ENCODE results near the gene GLIPR1.

Gene GLIPR1

GRCh38 chr12:75480469-75480949 is at the start of gene GLIPR1:
Gene GLIPR1, plus strand, starts transcription at chr12:75480755. Its CDS starts 126 bp downstream, at chr12:75480881.
- no peak for TF ChIP-seq BACH2 (CRISPR knock-in tag; IDR thresholded peaks at IDR 0.05; ENCODE audit: borderline replicate concordance)
- TF ChIP-seq ARNTL (CRISPR knock-in tag; IDR thresholded peaks at IDR 0.05; ENCODE audit: borderline replicate concordance, low read depth), result no peak
- no peak for TF ChIP-seq POU6F1 (CRISPR knock-in tag; IDR thresholded peaks at IDR 0.05; ENCODE audit: borderline replicate concordance, low read depth)
- TF ChIP-seq ZNF70 (CRISPR knock-in tag; IDR thresholded peaks at IDR 0.05), result no peak
- TF ChIP-seq RARB (CRISPR knock-in tag; IDR thresholded peaks at IDR 0.05), result no peak
- no peak for TF ChIP-seq OSR1 (CRISPR knock-in tag; IDR thresholded peaks at IDR 0.05)
- TF ChIP-seq SNAI2 (CRISPR knock-in tag; IDR thresholded peaks at IDR 0.05), result no peak
- no peak for TF ChIP-seq ESRRG (CRISPR knock-in tag; IDR thresholded peaks at IDR 0.05)
- TF ChIP-seq PPARA (CRISPR knock-in tag; IDR thresholded peaks at IDR 0.05; ENCODE audit: borderline replicate concordance), result no peak
- TF ChIP-seq ZC3H10 (CRISPR knock-in tag; IDR thresholded peaks at IDR 0.05), result no peak
- TF ChIP-seq GLIS3 (CRISPR knock-in tag; IDR thresholded peaks at IDR 0.05), result no peak
- TF ChIP-seq ZFP30 (CRISPR knock-in tag; IDR thresholded peaks at IDR 0.05), result no peak
- TF ChIP-seq ZFP3 (CRISPR knock-in tag; IDR thresholded peaks at IDR 0.05), result no peak
- TF ChIP-seq PATZ1 (CRISPR knock-in tag; IDR thresholded peaks at IDR 0.05; ENCODE audit: borderline replicate concordance), result no peak
- TF ChIP-seq, protein P1, sequence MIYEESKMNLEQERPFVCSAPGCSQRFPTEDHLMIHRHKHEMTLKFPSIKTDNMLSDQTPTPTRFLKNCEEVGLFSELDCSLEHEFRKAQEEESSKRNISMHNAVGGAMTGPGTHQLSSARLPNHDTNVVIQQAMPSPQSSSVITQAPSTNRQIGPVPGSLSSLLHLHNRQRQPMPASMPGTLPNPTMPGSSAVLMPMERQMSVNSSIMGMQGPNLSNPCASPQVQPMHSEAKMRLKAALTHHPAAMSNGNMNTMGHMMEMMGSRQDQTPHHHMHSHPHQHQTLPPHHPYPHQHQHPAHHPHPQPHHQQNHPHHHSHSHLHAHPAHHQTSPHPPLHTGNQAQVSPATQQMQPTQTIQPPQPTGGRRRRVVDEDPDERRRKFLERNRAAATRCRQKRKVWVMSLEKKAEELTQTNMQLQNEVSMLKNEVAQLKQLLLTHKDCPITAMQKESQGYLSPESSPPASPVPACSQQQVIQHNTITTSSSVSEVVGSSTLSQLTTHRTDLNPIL (CRISPR knock-in tag; IDR thresholded peaks at IDR 0.05; ENCODE audit: low read depth), result no peak
- TF ChIP-seq CSDC2 (CRISPR knock-in tag; IDR thresholded peaks at IDR 0.05), result no peak
- peak; percentile 93 for ATAC-seq

DNA sequence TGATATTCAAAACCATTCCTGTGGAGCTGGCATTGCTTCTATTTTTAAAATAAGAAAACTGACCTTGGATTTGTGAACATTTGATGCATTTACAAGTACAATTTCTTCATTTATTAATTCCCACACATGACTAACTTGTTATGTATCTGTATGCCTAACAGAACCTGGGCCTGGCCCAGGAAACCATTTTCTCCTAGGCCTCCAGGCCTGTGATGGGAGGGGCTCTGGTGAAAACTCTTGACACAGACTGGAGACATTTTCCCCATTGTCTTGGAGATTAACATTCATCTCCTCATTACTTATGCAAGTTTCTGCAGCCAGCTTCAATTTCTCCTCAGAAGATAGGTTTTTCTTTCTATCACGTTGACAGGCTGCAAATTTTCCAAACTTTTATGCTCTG is 47.6 kb upstream of the GLIPR1 start:
- TF ChIP-seq ZFP3 (CRISPR knock-in tag; IDR thresholded peaks at IDR 0.05), result no peak
- TF ChIP-seq ARNTL (CRISPR knock-in tag; IDR thresholded peaks at IDR 0.05; ENCODE audit: borderline replicate concordance, low read depth), result no peak
- TF ChIP-seq SNAI2 (CRISPR knock-in tag; IDR thresholded peaks at IDR 0.05), result no peak
- no peak for TF ChIP-seq ZC3H10 (CRISPR knock-in tag; IDR thresholded peaks at IDR 0.05)
- TF ChIP-seq, protein P2, sequence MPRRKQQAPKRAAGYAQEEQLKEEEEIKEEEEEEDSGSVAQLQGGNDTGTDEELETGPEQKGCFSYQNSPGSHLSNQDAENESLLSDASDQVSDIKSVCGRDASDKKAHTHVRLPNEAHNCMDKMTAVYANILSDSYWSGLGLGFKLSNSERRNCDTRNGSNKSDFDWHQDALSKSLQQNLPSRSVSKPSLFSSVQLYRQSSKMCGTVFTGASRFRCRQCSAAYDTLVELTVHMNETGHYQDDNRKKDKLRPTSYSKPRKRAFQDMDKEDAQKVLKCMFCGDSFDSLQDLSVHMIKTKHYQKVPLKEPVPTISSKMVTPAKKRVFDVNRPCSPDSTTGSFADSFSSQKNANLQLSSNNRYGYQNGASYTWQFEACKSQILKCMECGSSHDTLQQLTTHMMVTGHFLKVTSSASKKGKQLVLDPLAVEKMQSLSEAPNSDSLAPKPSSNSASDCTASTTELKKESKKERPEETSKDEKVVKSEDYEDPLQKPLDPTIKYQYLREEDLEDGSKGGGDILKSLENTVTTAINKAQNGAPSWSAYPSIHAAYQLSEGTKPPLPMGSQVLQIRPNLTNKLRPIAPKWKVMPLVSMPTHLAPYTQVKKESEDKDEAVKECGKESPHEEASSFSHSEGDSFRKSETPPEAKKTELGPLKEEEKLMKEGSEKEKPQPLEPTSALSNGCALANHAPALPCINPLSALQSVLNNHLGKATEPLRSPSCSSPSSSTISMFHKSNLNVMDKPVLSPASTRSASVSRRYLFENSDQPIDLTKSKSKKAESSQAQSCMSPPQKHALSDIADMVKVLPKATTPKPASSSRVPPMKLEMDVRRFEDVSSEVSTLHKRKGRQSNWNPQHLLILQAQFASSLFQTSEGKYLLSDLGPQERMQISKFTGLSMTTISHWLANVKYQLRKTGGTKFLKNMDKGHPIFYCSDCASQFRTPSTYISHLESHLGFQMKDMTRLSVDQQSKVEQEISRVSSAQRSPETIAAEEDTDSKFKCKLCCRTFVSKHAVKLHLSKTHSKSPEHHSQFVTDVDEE (CRISPR knock-in tag; IDR thresholded peaks at IDR 0.05), result no peak
- no peak for TF ChIP-seq BACH2 (CRISPR knock-in tag; IDR thresholded peaks at IDR 0.05; ENCODE audit: borderline replicate concordance)
- no peak for TF ChIP-seq CSRNP3 (CRISPR knock-in tag; IDR thresholded peaks at IDR 0.05)
- TF ChIP-seq POU6F1 (CRISPR knock-in tag; IDR thresholded peaks at IDR 0.05; ENCODE audit: borderline replicate concordance, low read depth), result no peak
- TF ChIP-seq CSDC2 (CRISPR knock-in tag; IDR thresholded peaks at IDR 0.05), result no peak
- TF ChIP-seq, protein P1 (CRISPR knock-in tag; IDR thresholded peaks at IDR 0.05; ENCODE audit: low read depth), result no peak
- no peak for TF ChIP-seq GLIS3 (CRISPR knock-in tag; IDR thresholded peaks at IDR 0.05)
- no peak for TF ChIP-seq TCF4 (CRISPR knock-in tag; IDR thresholded peaks at IDR 0.05; ENCODE audit: borderline replicate concordance)
- TF ChIP-seq ESRRG (CRISPR knock-in tag; IDR thresholded peaks at IDR 0.05), result no peak
- TF ChIP-seq ZFP30 (CRISPR knock-in tag; IDR thresholded peaks at IDR 0.05), result no peak
- no peak for TF ChIP-seq ISL1 (CRISPR knock-in tag; IDR thresholded peaks at IDR 0.05)
- TF ChIP-seq ZNF70 (CRISPR knock-in tag; IDR thresholded peaks at IDR 0.05), result no peak
- ATAC-seq, result no peak
